K562 (cell line): ENCODE results near the gene TTC13. TPM values are rescaled to one million over a fixed set of nuclear protein-coding genes. Genes with fewer than 3 reads are reported as not detected.

Experiments
- ATAC-seq: fragments of 200-7000 bp; cut with Tn5 transposase; 3 replicates; pipeline ENCODE4 v1.9.1; 2020; ENCODE audit warnings: moderate library complexity
- BruUV-seq: library from RNA; stranded (reverse); fragments of 400-500 nt; replicated peaks from 2 replicates; lab custom pipeline; 2021; lab: Mats Ljungman, UMichigan
- CTCF ChIA-PET: fragments of 300-600 bp; formaldehyde crosslinking; extraction: SDS; loops from one replicate; lab custom pipeline; 2021; ENCODE audit warnings: low intra/inter-chr PET ratio; lab: Yijun Ruan, JAX
- POLR2A ChIA-PET: fragments of 300-600, 350-650 bp; sonication (Branson Sonifier 250); formaldehyde crosslinking; extraction: SDS; loops from one replicate; lab custom pipeline; 2021; ENCODE audit warnings: antibody characterized with exemption, inconsistent platforms; lab: Yijun Ruan, JAX
- DNase-seq, 4 experiments: peaks; one replicate each; pipeline versions ENCODE4 v3.0.0 to v3.0.0-alpha.2; 2011 to 2018; ENCODE audit warnings: low spot score in 3 of 4, mixed read lengths in 3 of 4; ENCODE audit errors: extremely low read depth in 1 of 4
- FAIRE-seq: peaks from 2 replicates; lab custom pipeline; 2011; peaks lifted over from hg19 to GRCh38; lab: Jason Lieb, UNC
- H2AFZ ChIP-seq: 2 replicates; pipeline ENCODE4 v1.6.0; 2011; ENCODE audit warnings: low read depth, low read length, control low read depth, inconsistent platforms
- H3K27ac ChIP-seq: fragments of 200-600 bp; 3 replicates; pipeline ENCODE4 v1.8.0; 2011; ENCODE audit warnings: low read depth, mild to moderate bottlenecking, control low read depth, inconsistent platforms, low read length, moderate library complexity, mixed read lengths; ENCODE audit errors: extremely low read depth
- H3K27me3 ChIP-seq, 2 experiments: fragments of 300-600 bp in 1 of 2; 2 replicates in 1 of 2; 3 replicates in 1 of 2; pipeline versions ENCODE4 v1.6.0 to v1.8.0; 2011; ENCODE audit warnings: inconsistent platforms in 2 of 2, low read length in 2 of 2, mild to moderate bottlenecking in 1 of 2, mixed read lengths in 1 of 2, moderate library complexity in 1 of 2; ENCODE audit not compliant: control insufficient read depth in 2 of 2, insufficient read depth in 2 of 2
- H3K36me3 ChIP-seq: fragments of 300-600 bp; 3 replicates; pipeline ENCODE4 v1.8.0; 2011; ENCODE audit warnings: mild to moderate bottlenecking, low read length, inconsistent platforms; ENCODE audit not compliant: control insufficient read depth, insufficient read depth
- H3K4me1 ChIP-seq, 2 experiments: fragments of 200-600 bp in 1 of 2; replicated peaks in 1 of 2; 2 replicates in 1 of 2; 3 replicates in 1 of 2; pipeline versions ENCODE4 v1.5.1 to v1.8.0; 2011; ENCODE audit warnings: inconsistent platforms in 2 of 2, low read length in 2 of 2, mild to moderate bottlenecking in 1 of 2, mixed read lengths in 1 of 2, moderate library complexity in 1 of 2; ENCODE audit not compliant: control insufficient read depth in 2 of 2, insufficient read depth in 2 of 2
- H3K4me2 ChIP-seq: 2 replicates; pipeline ENCODE4 v1.6.1; 2011; ENCODE audit warnings: low read length, control low read depth, inconsistent platforms, mixed read lengths; ENCODE audit not compliant: insufficient read depth
- H3K4me3 ChIP-seq: fragments of 200-600 bp; sonication (generic), shearing (Covaris generic); 2 replicates; pipeline ENCODE4 v1.5.1; 2016; ENCODE audit warnings: control low read depth, inconsistent platforms
- H3K79me2 ChIP-seq: fragments of 200-600 bp; 3 replicates; pipeline ENCODE4 v1.8.0; 2011; ENCODE audit warnings: low read length, inconsistent platforms; ENCODE audit not compliant: control insufficient read depth, insufficient read depth
- H3K9ac ChIP-seq, 2 experiments: 2 replicates each; pipeline versions ENCODE4 v1.6.0 to v1.6.1; 2011; ENCODE audit warnings: low read depth in 2 of 2, low read length in 2 of 2, control low read depth in 1 of 2, inconsistent platforms in 1 of 2, mild to moderate bottlenecking in 1 of 2, mixed read lengths in 1 of 2; ENCODE audit not compliant: insufficient read depth in 1 of 2
- H3K9me1 ChIP-seq: one replicate; pipeline ENCODE4 v1.6.0; 2011; ENCODE audit warnings: inconsistent platforms, mild to moderate bottlenecking, low read length, moderate library complexity; ENCODE audit not compliant: control insufficient read depth, insufficient read depth
- H3K9me3 ChIP-seq: replicated peaks from 2 replicates; pipeline ENCODE4 v1.5.1; 2011; ENCODE audit warnings: low read depth, low read length, inconsistent platforms; ENCODE audit not compliant: control insufficient read depth, insufficient read depth
- H4K20me1 ChIP-seq: replicated peaks from 2 replicates; pipeline ENCODE4 v1.6.1; 2011; ENCODE audit warnings: low read length, inconsistent platforms, mixed read lengths; ENCODE audit not compliant: control insufficient read depth, insufficient read depth
- ATF1 ChIP-seq, 2 experiments: fragments of 450-650 bp in 1 of 2; IDR thresholded peaks; 2 replicates each; pipeline ENCODE4 v1.6.1; 2016; ENCODE audit warnings: missing compliant biosample characterization in 1 of 2, missing genetic modification characterization in 1 of 2
- ATF7 ChIP-seq: fragments of 450-650 bp; IDR thresholded peaks from 2 replicates; pipeline ENCODE4 v1.7.1; 2014; ENCODE audit warnings: mild to moderate bottlenecking, moderate library complexity
- BRD4 ChIP-seq: fragments of 200-600 bp; sonication (generic); IDR thresholded peaks from 2 replicates; pipeline ENCODE4 v1.6.1; 2017; ENCODE audit warnings: inconsistent platforms
- GTF2F1 ChIP-seq: IDR thresholded peaks from 2 replicates; pipeline ENCODE4 v1.6.1; 2011; ENCODE audit warnings: low read depth, low read length, improper control_type of control experiment
- JUNB ChIP-seq: fragments of 450-650 bp; formaldehyde crosslinking; conservative IDR thresholded peaks from 2 replicates; pipeline ENCODE4 v1.4.0; 2020; ENCODE audit warnings: mild to moderate bottlenecking
- MECOM ChIP-seq: fragments of 250-450 bp; sonication (Bioruptor Pico); IDR thresholded peaks from 2 replicates; pipeline ENCODE4 v1.8.0; 2022; ENCODE audit warnings: inconsistent platforms
- MEIS2 ChIP-seq: fragments of 450-650 bp; IDR thresholded peaks from 2 replicates; pipeline ENCODE4 v1.6.1; 2014; ENCODE audit warnings: mild to moderate bottlenecking; ENCODE audit not compliant: partially characterized antibody
- YY1 ChIP-seq, 3 experiments: IDR thresholded peaks; 2 replicates each; pipeline ENCODE4 v1.6.1; 2011; ENCODE audit warnings: low read length in 2 of 3, mild to moderate bottlenecking in 2 of 3, moderate library complexity in 2 of 3, borderline replicate concordance in 1 of 3, control low read depth in 1 of 3, low read depth in 1 of 3; ENCODE audit not compliant: insufficient read depth in 3 of 3, insufficient replicate concordance in 2 of 3, control insufficient read depth in 1 of 3, insufficient read length in 1 of 3; ENCODE audit errors: extremely low read depth in 1 of 3
- ZBTB2 ChIP-seq: fragments of 450-650 bp; IDR thresholded peaks from 2 replicates; pipeline ENCODE4 v1.6.1; 2016; ENCODE audit warnings: antibody characterized with exemption
- ZFPM2 ChIP-seq: fragments of 250-450 bp; sonication (Bioruptor Pico); IDR thresholded peaks from 2 replicates; pipeline ENCODE4 v1.5.1; 2022; ENCODE audit warnings: mild to moderate bottlenecking
- ZNF431 ChIP-seq: sonication (generic); formaldehyde crosslinking; IDR thresholded peaks from 2 replicates; pipeline ENCODE4 v1.8.0; 2022; ENCODE audit warnings: mild to moderate bottlenecking, missing genetic modification reagents
- ZNF444 ChIP-seq: fragments of 250-450 bp; sonication (Bioruptor Pico); IDR thresholded peaks from 2 replicates; pipeline ENCODE4 v1.4.0; 2020; ENCODE audit warnings: mild to moderate bottlenecking, moderate library complexity
- ZNF586 ChIP-seq: fragments of 450-650 bp; formaldehyde crosslinking; conservative IDR thresholded peaks from 2 replicates; pipeline ENCODE4 v1.4.0; 2020; ENCODE audit warnings: mild to moderate bottlenecking, moderate library complexity
- WGBS: fragments of 100-300 bp; shearing (Covaris generic); methylation state at CpG from one replicate; pipeline ENCODE4 v1.1.6; 2016; ENCODE audit warnings: low coverage, mixed read lengths; ENCODE audit not compliant: insufficient coverage; ENCODE audit errors: missing lambda C conversion rate; 5-methylcytosine and 5-hydroxymethylcytosine counted together
- in situ Hi-C: fragments of 300-500 bp; cut with MboI; formaldehyde crosslinking; loops from 4 replicates; pipeline ENCODE4 v1.15.0; 2018; ENCODE audit warnings: inconsistent platforms, mixed read lengths
- intact Hi-C: fragments of 100-400 bp; cut with micrococcal nuclease; formaldehyde crosslinking; loops from 2 replicates; pipeline ENCODE4 v1.14.2; 2022
- polyA plus RNA-seq, 8 experiments: library from polyadenylated mRNA; depleted of rRNA in 4 of 8; stranded (reverse) in 5 of 8; unstranded in 3 of 8; fragments of >200 nt; fragmentation: Nextera tagmentation in 2 of 8; fragmentation: Illumina TruSeq in 1 of 8; extraction: Ambion mirVana in 2 of 8; extraction: Trizol in 1 of 8; gene quantifications; 2 replicates each; pipeline versions ENCODE4 v1.2.1 to v1.2.3, GENCODE V29; 2011 to 2014; ENCODE audit warnings: inconsistent platforms in 1 of 8, missing spikeins in 1 of 8
- total RNA-seq, 7 experiments: library from RNA; depleted of rRNA in 6 of 7; stranded (reverse); fragments of >200 nt in 6 of 7; fragmentation: Illumina TruSeq in 2 of 7; extraction: Trizol in 2 of 7; gene quantifications; 2 replicates each; pipeline versions ENCODE4 v1.2.1 to v1.2.3, GENCODE V29; 2011 to 2021; ENCODE audit warnings: low replicate concordance in 1 of 7

Gene TTC13
- total and polyA plus RNA-seq, 9 of the 15 experiments (the other 6 are each of a cell fraction or from before 2014, with no cell fraction given) = 1.7 to 13.8 (median 9.6) TPM

GRCh38 chr1:230865062-230865817 is 113.4 kb downstream of the TTC13 start:
- no peak overlapping the region for H3K27ac ChIP-seq
- ChIA-PET POLR2A (interaction anchor here (0.7 to 1.2 kb wide), 3 partner anchors 9 to 329 kb away, joined by 3 read pairs; no protein-coding TSS in a partner anchor), CTCF (no interaction called here)
- peaks cover 4% of the 10 kb centered on the region; the same call in 1 of the 3 replicates for H3K79me2 ChIP-seq
- peaks cover 3% of the 10 kb centered on the region for H3K9me1 ChIP-seq
- FAIRE-seq (no peak), ATAC-seq (no peak), DNase-seq (no peak)
- no peak overlapping the region for H3K4me2 ChIP-seq
- 60% methylated on average over 8 of the region's 8 CpGs for WGBS
- intact Hi-C loops (loop anchor here (5.0 to 10.0 kb wide), 2 partner anchors 112 to 220 kb away; partner anchors contain the start of genes ARV1, COG2 and TTC13), in situ Hi-C loops (no loop called here)
- no peaks in the 10 kb centered on the region for H3K36me3 ChIP-seq
- H3K9ac ChIP-seq = no peak overlapping the region
- no peak for TF ChIP-seq ZNF444
- no peak for TF ChIP-seq ATF7
- no peak for TF ChIP-seq ATF1 (CRISPR knock-in tag; IDR thresholded peaks at IDR 0.05)
- no peak for TF ChIP-seq ATF1 (tag; IDR thresholded peaks at IDR 0.05)
- TF ChIP-seq GTF2F1 = no peak
- TF ChIP-seq ZNF431 (CRISPR knock-in tag) = no peak
- TF ChIP-seq MECOM (CRISPR knock-in tag) = no peak
- no peak for TF ChIP-seq BRD4
- TF ChIP-seq ZFPM2 (CRISPR knock-in tag) = no peak
- no peak for TF ChIP-seq ZNF586
- no peak for TF ChIP-seq JUNB (CRISPR knock-in tag)
- TF ChIP-seq YY1 (IDR thresholded peaks at IDR 0.05; ENCODE audit: borderline replicate concordance in 1 of 3, control insufficient read depth in 1 of 3, extremely low read depth in 1 of 3, insufficient read depth in 3 of 3, insufficient read length in 1 of 3, insufficient replicate concordance in 2 of 3, low read depth in 1 of 3, low read length in 2 of 3) = no peak
- no peak for TF ChIP-seq ZBTB2
- TF ChIP-seq MEIS2 = no peak
- no peak overlapping the region for H3K4me3 ChIP-seq
- no TSS peak for BruUV-seq
- no peaks in the 10 kb centered on the region for H4K20me1 ChIP-seq
- H3K4me1 ChIP-seq = peaks cover 18 to 27% of the 10 kb centered on the region in 2 experiments; a peak in 4 of 5 replicates
- H2AFZ ChIP-seq = no peak overlapping the region
- no peaks in the 10 kb centered on the region for H3K9me3 ChIP-seq
- no peaks in the 10 kb centered on the region for H3K27me3 ChIP-seq
